Liver (tissue), 9 donors: ENCODE measurements around the gene SLC6A12. TPM values are rescaled to one million over a fixed set of nuclear protein-coding genes. Genes with fewer than 3 reads are reported as not detected.

Experiments used
- DNase-seq: peaks from one replicate; pipeline ENCODE4 v3.0.0-alpha.2; 2017; ENCODE audit warnings: low spot score
- H3K27ac ChIP-seq, 2 donors: one replicate each; pipeline ENCODE4 v1.7.0; 2013; ENCODE audit warnings: inconsistent platforms in 2 of 2, low read length in 2 of 2, control low read depth in 1 of 2, low read depth in 1 of 2, mild to moderate bottlenecking in 1 of 2
- H3K27me3 ChIP-seq, 4 donors: one replicate each; pipeline versions ENCODE4 v1.6.1 to v1.7.0; 2013; ENCODE audit warnings: low read length in 3 of 4, inconsistent platforms in 1 of 4, mild to moderate bottlenecking in 1 of 4, moderate library complexity in 1 of 4; ENCODE audit not compliant: control insufficient read depth in 4 of 4, insufficient read depth in 4 of 4
- H3K36me3 ChIP-seq, 4 donors: one replicate each; pipeline versions ENCODE4 v1.6.1 to v1.7.0; 2013; ENCODE audit warnings: low read length in 3 of 4, mild to moderate bottlenecking in 3 of 4, low read depth in 1 of 4, moderate library complexity in 1 of 4; ENCODE audit not compliant: control insufficient read depth in 4 of 4, insufficient read depth in 3 of 4
- H3K4me1 ChIP-seq, 4 donors: one replicate each; pipeline versions ENCODE4 v1.6.1 to v1.7.0; 2013; ENCODE audit warnings: low read length in 3 of 4, mild to moderate bottlenecking in 3 of 4, moderate library complexity in 1 of 4; ENCODE audit not compliant: control insufficient read depth in 4 of 4, insufficient read depth in 4 of 4
- H3K4me3 ChIP-seq, 3 donors: one replicate each; pipeline versions ENCODE4 v1.6.1 to v1.7.0; 2013; ENCODE audit warnings: low read length in 3 of 3, control low read depth in 1 of 3, low read depth in 1 of 3, mild to moderate bottlenecking in 1 of 3
- H3K9ac ChIP-seq, 2 donors: one replicate each; pipeline ENCODE4 v1.7.0; 2013; ENCODE audit warnings: low read length in 2 of 2, mild to moderate bottlenecking in 2 of 2, moderate library complexity in 2 of 2, control low read depth in 1 of 2, low read depth in 1 of 2
- H3K9me3 ChIP-seq, 4 donors: one replicate each; pipeline versions ENCODE4 v1.6.1 to v1.7.0; 2013; ENCODE audit warnings: low read length in 3 of 4; ENCODE audit not compliant: control insufficient read depth in 4 of 4
- EGR1 ChIP-seq, 2 donors: IDR thresholded peaks; 2 replicates each; pipeline ENCODE4 v1.6.1; 2016 to 2018; ENCODE audit warnings: antibody characterized with exemption in 2 of 2, low read depth in 2 of 2
- FOXA1 ChIP-seq: IDR thresholded peaks from 2 replicates; pipeline ENCODE4 v1.6.1; 2016; ENCODE audit warnings: antibody characterized with exemption
- FOXA2 ChIP-seq: IDR thresholded peaks from 2 replicates; pipeline ENCODE4 v1.6.1; 2016; ENCODE audit warnings: antibody characterized with exemption
- GABPA ChIP-seq, 2 donors: IDR thresholded peaks in 1 of 2; conservative IDR thresholded peaks in 1 of 2; 2 replicates each; pipeline ENCODE4 v1.6.1; 2016; ENCODE audit warnings: antibody characterized with exemption in 2 of 2, mild to moderate bottlenecking in 1 of 2, moderate library complexity in 1 of 2
- HNF4A ChIP-seq, 2 donors: conservative IDR thresholded peaks; 2 replicates each; pipeline ENCODE4 v1.6.1; 2016; ENCODE audit warnings: antibody characterized with exemption in 2 of 2, mild to moderate bottlenecking in 2 of 2
- HNF4G ChIP-seq: IDR thresholded peaks from 2 replicates; pipeline ENCODE4 v1.6.1; 2016; ENCODE audit warnings: antibody characterized with exemption
- JUND ChIP-seq, 2 donors: IDR thresholded peaks; 2 replicates each; pipeline ENCODE4 v1.6.1; 2016; ENCODE audit warnings: antibody characterized with exemption in 2 of 2
- NR2F2 ChIP-seq: IDR thresholded peaks from 2 replicates; pipeline ENCODE4 v1.6.1; 2016; ENCODE audit warnings: antibody characterized with exemption
- RAD21 ChIP-seq, 2 donors: IDR thresholded peaks; 2 replicates each; pipeline ENCODE4 v1.6.1; 2016; ENCODE audit warnings: antibody characterized with exemption in 2 of 2, mild to moderate bottlenecking in 2 of 2
- RXRA ChIP-seq, 2 donors: IDR thresholded peaks; 2 replicates each; pipeline ENCODE4 v1.6.1; 2017 to 2018; ENCODE audit warnings: antibody characterized with exemption in 2 of 2, mild to moderate bottlenecking in 1 of 2
- SP1 ChIP-seq: IDR thresholded peaks from 2 replicates; pipeline ENCODE4 v1.6.1; 2018; ENCODE audit warnings: antibody characterized with exemption, mild to moderate bottlenecking
- TAF1 ChIP-seq: conservative IDR thresholded peaks from 2 replicates; pipeline ENCODE4 v1.6.1; 2016; ENCODE audit warnings: antibody characterized with exemption, mild to moderate bottlenecking
- YY1 ChIP-seq: IDR thresholded peaks from 2 replicates; pipeline ENCODE4 v1.6.1; 2016; ENCODE audit warnings: antibody characterized with exemption, mild to moderate bottlenecking
- WGBS: extraction: QIAGEN DNeasy Blood & Tissue Kit; methylation state at CpG from one replicate; pipeline ENCODE4 v1.1.7; 2013; 5-methylcytosine and 5-hydroxymethylcytosine counted together
- polyA plus RNA-seq, 2 donors: library from polyadenylated mRNA; stranded (reverse) in 1 of 2; unstranded in 1 of 2; fragments of 200-250 nt in 1 of 2; fragments of >200 nt in 1 of 2; fragmentation: Nextera tagmentation in 1 of 2; extraction: Ambion mirVana in 1 of 2; gene quantifications; one replicate each; pipeline versions ENCODE4 v1.2.1 to v1.2.3, GENCODE V29; 2013 to 2015
- total RNA-seq, 2 donors: library from RNA; depleted of rRNA; stranded (reverse); fragments of >200 nt; gene quantifications; one replicate each; pipeline ENCODE4 v1.2.3, GENCODE V29; 2014
- TF ChIP-seq, protein P1 (sequence below): IDR thresholded peaks from 2 replicates; pipeline ENCODE4 v1.6.1; 2016; ENCODE audit warnings: antibody characterized with exemption
- TF ChIP-seq, protein P2 (sequence below): IDR thresholded peaks from 2 replicates; pipeline ENCODE4 v1.6.1; 2016; ENCODE audit warnings: antibody characterized with exemption
- TF ChIP-seq, protein P3 (sequence below): IDR thresholded peaks from 2 replicates; pipeline ENCODE4 v1.6.1; 2016; ENCODE audit warnings: antibody characterized with exemption
- donor health status: healthy.
- donor health status: healthy.
- donor health status: healthy.
- donor health status: healthy.
- donor health status: healthy.

SLC6A12 gene
- total and polyA plus RNA-seq, 4 donors, result 18.2 to 30.3 (median 23.2) TPM

GRCh38 chr12:177980-178828 is 35.8 kb downstream of the SLC6A12 start:
- H3K9me3 ChIP-seq, result no peaks in the 10 kb centered on the region
- no peak overlapping the region for H3K9ac ChIP-seq
- 92% methylated on average over 20 of the region's 20 CpGs for WGBS
- peaks cover 6 to 29% (median 14%) of the 10 kb centered on the region in 4 donors for H3K4me1 ChIP-seq
- DNase-seq, result no peak
- H3K36me3 ChIP-seq, result no peaks in the 10 kb centered on the region
- H3K27ac ChIP-seq, result no peak overlapping the region
- H3K4me3 ChIP-seq, result no peak overlapping the region
- H3K27me3 ChIP-seq, result no peaks in the 10 kb centered on the region
- no peak for TF ChIP-seq RXRA (IDR thresholded peaks at IDR 0.05)
- no peak for TF ChIP-seq SP1
- no peak for TF ChIP-seq HNF4A (conservative IDR thresholded peaks at IDR 0.05)
- no peak for TF ChIP-seq RAD21 (IDR thresholded peaks at IDR 0.05)
- TF ChIP-seq FOXA1, result no peak
- TF ChIP-seq, protein P1, sequence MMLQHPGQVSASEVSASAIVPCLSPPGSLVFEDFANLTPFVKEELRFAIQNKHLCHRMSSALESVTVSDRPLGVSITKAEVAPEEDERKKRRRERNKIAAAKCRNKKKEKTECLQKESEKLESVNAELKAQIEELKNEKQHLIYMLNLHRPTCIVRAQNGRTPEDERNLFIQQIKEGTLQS, result no peak
- no peak for TF ChIP-seq EGR1 (IDR thresholded peaks at IDR 0.05; ENCODE audit: low read depth in 2 of 2)
- TF ChIP-seq JUND (IDR thresholded peaks at IDR 0.05), result no peak
- no peak for TF ChIP-seq GABPA (IDR thresholded peaks at IDR 0.05 in 1 of 2, conservative IDR thresholded peaks at IDR 0.05 in 1 of 2)
- no peak for TF ChIP-seq FOXA2
- TF ChIP-seq, protein P2, sequence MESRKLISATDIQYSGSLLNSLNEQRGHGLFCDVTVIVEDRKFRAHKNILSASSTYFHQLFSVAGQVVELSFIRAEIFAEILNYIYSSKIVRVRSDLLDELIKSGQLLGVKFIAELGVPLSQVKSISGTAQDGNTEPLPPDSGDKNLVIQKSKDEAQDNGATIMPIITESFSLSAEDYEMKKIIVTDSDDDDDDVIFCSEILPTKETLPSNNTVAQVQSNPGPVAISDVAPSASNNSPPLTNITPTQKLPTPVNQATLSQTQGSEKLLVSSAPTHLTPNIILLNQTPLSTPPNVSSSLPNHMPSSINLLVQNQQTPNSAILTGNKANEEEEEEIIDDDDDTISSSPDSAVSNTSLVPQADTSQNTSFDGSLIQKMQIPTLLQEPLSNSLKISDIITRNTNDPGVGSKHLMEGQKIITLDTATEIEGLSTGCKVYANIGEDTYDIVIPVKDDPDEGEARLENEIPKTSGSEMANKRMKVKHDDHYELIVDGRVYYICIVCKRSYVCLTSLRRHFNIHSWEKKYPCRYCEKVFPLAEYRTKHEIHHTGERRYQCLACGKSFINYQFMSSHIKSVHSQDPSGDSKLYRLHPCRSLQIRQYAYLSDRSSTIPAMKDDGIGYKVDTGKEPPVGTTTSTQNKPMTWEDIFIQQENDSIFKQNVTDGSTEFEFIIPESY, result no peak
- no peak for TF ChIP-seq YY1
- TF ChIP-seq HNF4G, result no peak
- TF ChIP-seq TAF1, result no peak
- TF ChIP-seq NR2F2, result no peak
- TF ChIP-seq, protein P3, sequence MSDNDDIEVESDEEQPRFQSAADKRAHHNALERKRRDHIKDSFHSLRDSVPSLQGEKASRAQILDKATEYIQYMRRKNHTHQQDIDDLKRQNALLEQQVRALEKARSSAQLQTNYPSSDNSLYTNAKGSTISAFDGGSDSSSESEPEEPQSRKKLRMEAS, result no peak

DNA sequence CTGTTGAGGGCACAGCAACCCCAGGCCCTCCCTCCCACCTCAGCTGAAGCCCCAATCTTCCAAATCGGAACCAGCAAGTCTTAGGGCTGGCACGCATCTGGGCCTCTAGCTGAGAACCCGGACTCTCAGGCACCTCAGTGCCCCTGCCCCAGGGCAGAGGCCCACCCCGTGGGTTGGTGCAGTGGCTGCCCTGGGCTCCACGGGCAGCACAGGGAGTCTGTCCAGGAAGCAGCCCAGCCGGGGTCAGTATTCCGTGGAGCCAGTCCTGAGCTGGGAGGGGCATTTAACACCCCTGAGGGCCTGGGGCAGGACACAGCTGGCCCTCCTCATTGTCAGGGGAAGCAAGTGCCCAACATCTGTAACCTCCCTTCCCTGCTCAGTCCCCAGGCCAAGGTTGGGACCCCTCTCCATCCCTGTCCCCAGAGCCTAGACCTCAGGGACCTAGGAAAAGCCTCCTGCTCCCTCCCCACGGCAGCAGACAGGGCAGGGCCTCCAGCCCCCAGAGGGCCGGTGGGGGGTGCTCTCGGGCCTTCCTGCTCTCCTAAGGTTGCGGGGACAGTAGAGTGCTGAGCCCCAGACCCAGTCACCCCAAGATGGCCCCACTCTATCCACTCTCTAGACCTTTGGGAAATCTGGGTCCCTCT is 36.5 kb downstream of the SLC6A12 start:
- peaks cover 6 to 29% (median 15%) of the 10 kb centered on the region in 4 donors for H3K4me1 ChIP-seq
- no peaks in the 10 kb centered on the region for H3K9me3 ChIP-seq
- H3K9ac ChIP-seq, result no peak overlapping the region
- no peak overlapping the region for H3K4me3 ChIP-seq
- peak overlapping the region in 1 of 2 donors; percentile 95 for H3K27ac ChIP-seq
- no peaks in the 10 kb centered on the region for H3K27me3 ChIP-seq
- peak; percentile 25 for TF ChIP-seq NR2F2
- no peak for TF ChIP-seq HNF4A (conservative IDR thresholded peaks at IDR 0.05)
- WGBS, result 82% methylated on average over 11 of the region's 11 CpGs
- DNase-seq, result no peak
- no peaks in the 10 kb centered on the region for H3K36me3 ChIP-seq
